SW480 (cell line): ENCODE results near the gene KIAA0232.
"Not testable (repeated sequence)": the region's sequence is repeated elsewhere in the genome, so short reads cannot be mapped to it uniquely, and the experiment has no call there.

ENCODE experiments used
- DNase-seq: peaks from one replicate; pipeline ENCODE4 v3.0.0-alpha.2; 2016; ENCODE audit warnings: low spot score

Gene KIAA0232

GRCh38 chr4:6804082-6804752, 21.7 kb downstream of the KIAA0232 start:
- no peak for DNase-seq

DNA sequence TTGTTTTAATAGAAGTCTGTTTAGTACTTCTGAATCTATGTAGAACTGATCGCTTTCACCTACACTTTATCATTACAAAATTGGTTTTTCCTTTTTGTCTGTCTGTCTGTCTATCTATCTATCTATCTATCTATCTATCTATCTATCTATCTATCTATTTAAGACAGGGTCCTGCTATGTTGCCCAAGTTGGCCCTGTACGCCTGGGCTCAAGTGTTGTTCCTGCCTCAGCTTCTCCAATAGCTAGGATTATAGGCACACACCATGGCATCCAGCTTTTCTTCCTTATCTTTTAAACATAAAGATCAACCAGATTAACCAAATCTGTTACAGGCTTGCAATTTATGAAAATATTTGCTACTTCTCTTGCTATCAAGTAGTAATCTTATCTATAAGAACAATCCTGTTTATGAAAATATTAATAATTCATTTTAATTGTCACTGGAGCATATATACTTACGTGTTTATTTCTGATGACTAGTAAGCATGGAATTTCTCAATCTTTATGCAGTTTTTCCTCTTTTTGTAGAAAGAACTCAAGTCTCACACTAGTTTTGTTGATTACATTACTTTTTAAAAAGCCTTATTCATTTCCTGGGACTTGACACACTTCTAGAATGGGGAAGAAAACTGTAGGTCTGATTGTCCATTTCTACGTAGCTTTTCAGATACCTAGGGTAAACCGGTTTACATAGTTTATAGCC, 24.5 kb downstream of the KIAA0232 start:
- DNase-seq = no peak

DNA sequence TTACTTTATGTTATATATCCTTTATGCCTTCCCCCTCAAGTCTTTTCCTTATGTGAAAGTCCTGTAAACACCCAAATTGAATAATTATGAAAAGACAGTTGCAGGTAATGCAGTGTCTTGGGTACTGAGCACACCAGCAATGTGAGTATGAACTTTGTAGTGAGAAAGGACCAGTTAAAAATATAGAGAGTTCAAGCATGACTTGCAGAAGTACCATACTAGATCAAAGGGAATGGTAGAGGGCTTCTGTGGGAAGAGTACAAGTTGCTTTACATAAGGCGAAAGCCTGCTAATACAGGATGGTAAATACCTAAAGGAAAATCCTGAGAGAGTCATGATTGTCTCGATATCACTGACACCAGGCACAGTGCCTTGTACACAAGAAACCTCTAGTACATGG, 25.7 kb downstream of the KIAA0232 start:
- no peak for DNase-seq

DNA sequence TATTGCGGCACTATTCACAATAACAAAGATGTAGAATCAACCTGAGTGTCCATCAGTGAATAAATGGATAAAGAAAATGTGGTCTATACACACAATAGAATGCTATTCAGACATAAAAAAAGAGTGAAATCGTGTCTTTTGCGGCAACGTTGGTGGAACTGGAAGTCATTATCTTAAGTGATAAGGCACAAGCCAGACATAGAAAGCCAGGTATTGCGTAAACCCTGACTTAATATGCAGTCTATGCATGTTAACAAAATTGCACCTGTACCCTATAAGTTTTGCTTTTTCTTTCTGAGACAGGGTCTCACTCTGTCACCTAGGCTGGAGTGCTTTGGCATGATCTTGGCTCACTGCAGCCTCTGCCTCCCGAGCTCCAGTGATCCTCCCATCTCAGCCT, 28.6 kb downstream of the KIAA0232 start:
- DNase-seq = no peak

- DNase-seq = no peak
Observed at GRCh38 chr4:6812766-6813165, 30.2 kb downstream of the KIAA0232 start.

GRCh38 chr4:6813725-6814124, 31.2 kb downstream of the KIAA0232 start:
- no peak for DNase-seq

DNA sequence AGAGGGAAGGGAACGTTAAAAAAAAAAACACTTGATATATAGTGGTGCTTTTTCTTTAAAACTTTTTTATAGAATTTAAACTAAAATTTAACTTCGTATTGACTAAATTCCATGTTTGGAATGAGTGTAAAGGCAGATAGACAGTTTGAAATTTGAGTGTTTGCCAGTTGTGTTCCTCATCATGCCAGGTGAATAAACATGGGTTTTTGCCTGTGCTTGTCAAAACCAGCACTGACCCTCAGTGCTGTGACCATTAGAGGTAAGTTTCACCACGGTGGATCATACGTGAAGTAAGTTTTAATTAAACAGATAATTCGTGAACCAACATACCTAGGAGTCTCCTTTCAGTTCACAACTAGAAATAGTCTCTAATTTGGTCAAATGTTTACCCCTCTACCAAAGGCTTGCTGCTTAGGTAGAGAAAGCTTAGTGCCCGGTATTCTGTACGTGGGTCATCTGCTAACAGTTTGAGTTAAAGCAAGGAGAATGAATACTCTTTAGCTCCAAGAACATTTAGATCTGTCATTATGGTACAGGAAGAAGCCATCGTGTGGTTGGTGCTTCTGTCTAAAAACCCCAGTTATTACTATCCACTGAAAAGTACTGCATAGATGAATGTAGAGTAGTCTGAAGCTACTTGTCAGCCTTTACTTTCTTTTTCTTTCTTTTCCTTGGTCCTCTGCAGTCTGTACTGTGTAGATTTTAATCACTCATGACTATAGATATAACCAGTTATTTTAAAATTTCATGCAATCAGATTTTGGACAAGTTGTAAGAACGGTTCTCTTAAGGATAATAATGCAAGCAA, 32.7 kb downstream of the KIAA0232 start:
- no peak for DNase-seq

DNA sequence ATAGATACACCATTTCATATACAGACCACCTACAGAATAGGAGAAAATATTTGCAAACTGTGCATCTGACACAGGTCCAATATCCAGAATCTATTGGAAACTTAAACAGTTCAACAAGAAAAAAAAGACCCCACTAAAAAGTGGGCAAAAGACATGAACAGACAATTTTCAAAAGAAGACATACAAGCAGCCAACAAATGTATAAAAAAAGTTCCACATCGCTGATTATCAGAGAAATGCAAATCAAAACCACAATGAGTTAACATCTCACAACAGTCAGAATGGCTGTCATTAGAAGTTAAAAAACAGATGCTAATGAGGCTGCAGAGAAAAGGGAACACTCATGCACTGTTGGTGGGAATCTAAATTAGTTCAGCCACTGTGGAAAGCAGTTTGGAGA, 36.8 kb downstream of the KIAA0232 start:
- no peak for DNase-seq

- DNase-seq = no peak
Observed at GRCh38 chr4:6820695-6821094, 38.2 kb downstream of the KIAA0232 start.

GRCh38 chr4:6824071-6824470, 41.5 kb downstream of the KIAA0232 start:
- no peak for DNase-seq

DNA sequence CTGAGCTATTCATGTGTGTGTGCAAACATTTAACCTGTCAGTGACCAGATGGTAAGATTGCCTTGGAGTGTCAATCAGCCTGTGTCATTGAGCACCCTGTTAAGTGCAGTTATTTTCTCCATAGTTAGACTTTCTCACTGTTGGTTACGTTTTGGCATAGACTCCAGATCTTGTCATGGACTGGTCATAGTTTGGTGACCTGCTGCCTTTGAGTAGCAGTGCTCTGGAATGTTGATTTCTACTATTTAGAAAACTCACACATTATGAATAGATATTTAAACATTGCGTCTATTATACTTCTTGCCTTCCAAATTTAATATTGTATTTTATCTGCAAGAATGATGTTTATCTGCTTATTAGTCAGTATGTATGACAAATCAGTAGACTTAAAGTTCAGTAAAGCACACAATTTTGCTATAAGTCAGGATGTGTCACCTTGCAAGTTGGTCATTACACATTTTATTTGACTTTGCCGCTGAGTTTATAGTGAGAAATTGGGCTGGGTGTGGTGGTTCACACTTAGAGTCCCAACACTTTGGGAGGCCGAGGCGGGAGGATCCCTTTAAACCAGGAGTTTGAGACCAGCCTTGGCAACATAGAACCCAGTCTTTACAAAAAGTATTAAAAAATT, 42.4 kb downstream of the KIAA0232 start:
- DNase-seq = no peak

DNA sequence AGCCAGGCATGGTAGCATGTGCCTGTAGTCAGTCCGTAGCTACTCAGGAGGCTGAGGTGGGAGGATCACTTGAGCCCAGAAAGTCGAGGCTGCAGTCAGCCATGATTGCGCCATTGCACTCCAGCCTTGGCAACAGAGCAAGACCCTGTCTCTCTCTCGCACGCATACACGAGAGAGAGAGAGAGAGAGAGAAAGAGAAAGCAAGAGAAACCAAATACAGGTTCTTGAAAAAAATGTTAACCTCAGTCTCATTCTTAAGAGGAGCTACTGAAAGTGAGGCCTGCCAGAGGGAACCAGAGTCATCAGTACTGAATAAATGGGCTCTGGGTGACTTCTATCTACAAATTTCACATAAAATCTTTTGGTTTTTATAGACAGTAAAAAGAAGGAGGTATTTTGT, 42.9 kb downstream of the KIAA0232 start:
- DNase-seq = no peak

- DNase-seq = no peak
Observed at GRCh38 chr4:6826781-6827508, 44.4 kb downstream of the KIAA0232 start.

- DNase-seq = no peak
Observed at GRCh38 chr4:6829086-6829485, 46.6 kb downstream of the KIAA0232 start.

DNA sequence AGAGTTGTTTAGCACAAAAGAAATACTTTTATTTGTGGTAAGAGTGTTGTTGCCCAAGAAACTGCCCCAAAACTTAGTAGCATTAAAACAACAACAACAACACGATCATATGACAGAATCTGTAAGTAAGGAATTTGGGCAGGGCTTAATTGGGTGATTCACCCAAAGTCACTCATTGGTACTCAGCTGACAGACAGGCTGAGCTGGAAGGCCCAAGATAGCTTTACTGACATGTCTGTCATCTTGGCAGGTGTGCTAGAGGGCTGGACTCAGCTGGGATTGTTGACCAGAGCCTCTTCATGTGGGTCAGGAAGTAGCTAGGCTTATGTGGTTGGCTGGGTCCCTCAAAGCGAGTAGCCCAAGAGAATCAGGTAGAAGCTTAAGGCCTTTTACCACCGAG, 52.3 kb downstream of the KIAA0232 start:
- DNase-seq = peak; percentile 11

DNA sequence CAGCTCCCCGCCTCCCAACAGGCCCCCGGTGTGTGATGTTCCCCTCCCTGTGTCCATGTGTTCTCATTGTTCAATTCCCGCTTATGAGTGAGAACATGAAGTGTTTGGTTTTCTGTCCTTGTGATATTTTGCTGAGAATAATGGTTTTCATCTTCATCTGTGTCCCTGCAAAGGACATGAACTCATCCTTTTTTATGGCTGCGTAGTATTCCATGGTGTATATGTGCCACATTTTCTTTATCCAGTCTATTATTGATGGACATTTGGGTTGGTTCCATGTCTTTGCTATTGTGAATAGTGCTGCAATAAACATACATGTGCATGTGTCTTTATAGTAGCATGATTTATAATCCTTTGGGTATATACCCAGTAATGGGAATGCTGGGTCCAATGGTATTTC, 53.1 kb downstream of the KIAA0232 start:
- not testable (repeated sequence) for DNase-seq

GRCh38 chr4:6837106-6837505, 54.6 kb downstream of the KIAA0232 start:
- not testable (repeated sequence) for DNase-seq

DNA sequence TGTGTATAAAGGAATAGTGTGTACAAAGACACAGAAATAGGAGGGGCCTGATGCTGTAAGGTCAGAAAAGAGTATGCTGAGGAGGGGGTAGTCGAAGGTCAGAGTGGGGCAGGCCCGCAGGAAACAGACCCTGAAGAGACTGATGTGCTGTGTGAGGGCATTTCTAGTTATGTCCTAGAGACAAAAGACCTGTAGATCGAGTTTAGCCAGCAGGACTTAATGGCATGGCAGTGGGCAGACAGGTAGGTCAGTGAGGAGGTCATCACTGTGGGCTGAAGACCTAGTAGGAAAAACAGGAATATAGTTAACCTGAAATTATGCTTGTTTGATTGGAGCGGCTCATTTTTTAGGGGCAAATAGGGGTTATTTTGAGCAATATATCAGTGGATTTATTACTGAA, 57.1 kb downstream of the KIAA0232 start:
- no peak for DNase-seq

DNA sequence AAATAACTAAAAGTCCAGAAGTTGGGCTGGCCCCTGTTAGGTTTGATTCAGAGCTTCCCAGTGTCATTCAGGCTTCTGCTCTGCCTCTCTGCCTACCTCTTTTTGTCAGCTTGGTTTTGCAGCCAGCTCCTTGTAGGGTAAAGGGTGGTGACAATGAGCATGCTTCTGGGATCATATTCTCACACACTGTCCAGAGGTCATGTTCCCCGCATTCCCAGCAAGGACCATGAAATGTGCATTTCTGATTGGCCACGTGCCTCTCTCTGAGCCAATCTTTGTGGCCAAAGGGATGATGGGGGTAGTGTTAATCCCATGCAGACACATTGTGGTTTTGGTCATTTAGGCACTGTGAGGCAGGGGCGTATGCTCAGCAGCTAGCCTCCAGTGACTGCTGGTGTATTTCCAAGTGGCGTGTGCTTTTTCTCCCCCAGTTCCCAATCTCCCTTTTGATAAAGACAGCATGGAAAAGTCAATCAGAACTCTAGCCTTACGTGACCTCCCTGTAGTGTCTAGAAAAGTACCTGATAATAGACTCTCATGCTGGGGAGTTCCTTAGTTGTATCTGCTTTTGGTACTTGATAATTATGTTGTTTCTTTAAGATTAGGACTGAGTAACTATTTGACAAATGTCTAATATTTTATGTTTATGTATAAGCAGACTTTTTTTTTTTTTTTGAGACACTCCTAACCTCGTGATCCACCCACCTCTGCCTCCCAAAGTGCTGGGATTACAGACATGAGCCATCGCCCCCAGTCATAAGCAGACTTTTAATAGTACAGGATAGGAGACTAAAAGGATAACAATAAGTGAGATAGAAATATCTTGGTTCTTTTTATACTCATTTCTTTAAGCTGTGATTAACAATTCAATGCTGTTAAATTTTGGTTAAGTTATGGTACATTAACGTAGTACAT, 57.8 kb downstream of the KIAA0232 start:
- DNase-seq = peak; percentile 29

DNA sequence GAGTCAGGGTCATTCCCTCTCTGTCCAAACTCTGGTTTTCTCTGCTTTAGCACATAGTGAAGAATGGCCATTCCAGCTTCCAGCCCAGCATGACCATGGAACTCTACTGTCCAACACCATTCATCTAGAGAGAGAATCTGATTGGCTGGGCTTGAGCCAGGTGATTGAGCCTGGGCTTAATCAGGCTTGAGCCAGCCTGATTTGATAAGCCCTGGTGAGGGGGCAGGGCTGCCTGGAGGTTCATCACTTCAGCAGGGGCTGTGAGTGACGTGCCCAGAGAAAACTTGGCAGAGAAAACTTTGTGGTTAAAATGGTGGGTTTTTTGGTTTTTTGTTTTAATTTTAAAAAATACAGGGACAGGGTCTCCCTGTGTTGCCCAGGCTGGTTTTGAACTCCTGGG, 62.5 kb downstream of the KIAA0232 start:
- DNase-seq = no peak

GRCh38 chr4:6845574-6845973, 63.0 kb downstream of the KIAA0232 start:
- DNase-seq = no peak
